ENCODE data around the gene HPN.

GRCh38 chr19:35005256-35005977, 36.1 kb upstream of the HPN start:
- TF ChIP-seq CTCF (IDR thresholded peaks at IDR 0.05) (no peak), ZFX (IDR thresholded peaks at IDR 0.05; ENCODE audit: borderline replicate concordance) (no peak)

All from 22Rv1 (cell line).